DMS153 (cell line): ENCODE data around the gene DPF3.

Source experiments
- DNase-seq: peaks from one replicate; lab custom pipeline; 2025; lab: John Stamatoyannopoulos, UW

Gene DPF3

DNA sequence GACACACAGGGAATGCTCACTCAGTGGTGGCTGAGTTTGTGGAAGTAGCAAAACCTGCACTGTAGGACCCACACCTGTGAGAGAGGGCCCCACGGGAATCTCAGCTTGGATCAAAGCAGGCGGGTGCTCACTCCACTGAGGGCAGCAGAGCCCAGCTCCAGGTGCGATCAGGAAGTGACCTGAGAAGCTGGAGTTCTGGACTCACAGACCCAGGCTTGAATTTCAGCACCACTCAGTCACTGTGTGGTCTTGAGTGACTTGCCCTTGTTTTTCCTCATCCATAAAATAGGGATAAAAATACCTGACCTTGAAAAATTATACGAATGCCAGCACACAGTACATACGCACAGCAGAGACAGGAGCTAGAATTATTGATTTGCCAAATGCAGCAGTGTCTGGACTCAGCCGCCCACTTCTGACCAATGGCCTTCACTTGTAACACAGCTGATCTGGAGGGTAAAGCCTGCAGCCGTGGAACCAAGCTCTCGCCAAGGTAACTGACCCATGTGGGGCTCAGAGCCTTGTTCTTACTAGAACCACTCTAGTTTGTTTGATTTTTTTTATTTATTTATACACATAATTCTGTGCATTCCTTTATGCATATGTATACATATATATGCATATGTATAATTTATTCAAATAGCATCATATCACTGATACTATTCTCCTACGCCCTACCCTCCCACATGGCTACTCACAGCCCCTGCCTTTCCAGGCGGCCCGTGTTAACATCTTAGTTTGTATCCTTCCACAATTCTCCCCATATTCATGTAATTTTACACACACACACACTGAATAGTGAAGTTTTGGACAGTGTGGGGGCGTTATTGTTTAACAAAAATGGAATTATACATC, 53.9 kb downstream of the DPF3 start:
- DNase-seq = no peak

DNA sequence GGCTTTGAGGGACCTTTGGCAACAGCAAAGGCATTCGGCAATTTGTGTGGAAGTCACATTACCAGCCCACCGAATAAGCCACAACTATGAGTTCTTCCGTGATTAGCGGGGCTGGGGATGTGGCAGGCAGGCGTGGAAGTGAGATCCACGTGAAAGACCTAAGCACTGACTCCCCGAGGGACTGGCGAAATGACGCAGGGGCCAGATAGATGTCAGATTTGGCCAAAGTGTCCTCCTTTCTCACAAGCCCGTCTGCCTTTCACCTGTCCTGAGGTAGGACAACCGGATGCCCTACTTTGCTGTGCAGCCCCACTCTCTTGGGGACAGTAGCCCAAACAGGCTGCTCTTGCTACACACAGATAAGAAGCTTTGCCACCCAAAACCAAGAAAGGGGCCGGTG, 54.5 kb downstream of the DPF3 start:
- DNase-seq = no peak

DNA sequence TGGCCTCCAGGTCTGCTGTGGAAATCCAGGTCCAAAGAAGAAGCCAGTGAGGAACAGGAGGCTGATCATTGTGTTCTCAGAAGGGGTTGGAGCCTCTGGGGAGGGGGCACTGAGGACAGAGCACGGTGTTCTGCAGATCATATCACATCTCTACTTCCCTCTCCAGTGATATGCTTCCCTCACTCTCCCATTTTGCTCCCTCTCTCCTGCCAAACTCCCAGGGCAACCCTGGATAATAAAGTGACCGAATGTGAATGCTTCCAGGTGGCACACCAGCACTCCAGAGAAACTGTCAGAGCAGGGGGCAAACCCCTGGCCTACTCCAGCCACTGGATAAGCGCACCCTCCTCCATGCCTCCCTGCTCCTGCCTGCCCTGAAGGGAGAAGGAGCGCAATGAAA, 57.8 kb downstream of the DPF3 start:
- no peak for DNase-seq

DNA sequence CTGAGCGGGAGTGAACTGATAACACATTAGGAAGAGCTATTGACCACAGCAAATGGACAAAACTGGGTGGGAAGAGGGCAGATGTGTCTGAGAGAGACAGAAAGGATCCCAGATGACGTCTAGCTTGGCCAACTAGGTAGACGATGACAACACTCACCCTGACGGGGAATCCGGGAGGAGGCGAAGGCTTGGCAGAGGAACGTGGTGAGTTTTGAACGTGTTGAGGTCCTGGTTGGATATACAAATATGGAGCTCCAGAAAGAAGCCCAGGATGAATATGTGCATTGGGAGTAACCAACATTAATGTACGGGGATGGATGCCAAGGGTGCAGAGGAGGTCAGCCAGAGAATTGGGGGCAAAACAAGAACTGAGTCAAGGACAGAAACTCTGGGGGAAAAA, 60.7 kb downstream of the DPF3 start:
- no peak for DNase-seq

DNA sequence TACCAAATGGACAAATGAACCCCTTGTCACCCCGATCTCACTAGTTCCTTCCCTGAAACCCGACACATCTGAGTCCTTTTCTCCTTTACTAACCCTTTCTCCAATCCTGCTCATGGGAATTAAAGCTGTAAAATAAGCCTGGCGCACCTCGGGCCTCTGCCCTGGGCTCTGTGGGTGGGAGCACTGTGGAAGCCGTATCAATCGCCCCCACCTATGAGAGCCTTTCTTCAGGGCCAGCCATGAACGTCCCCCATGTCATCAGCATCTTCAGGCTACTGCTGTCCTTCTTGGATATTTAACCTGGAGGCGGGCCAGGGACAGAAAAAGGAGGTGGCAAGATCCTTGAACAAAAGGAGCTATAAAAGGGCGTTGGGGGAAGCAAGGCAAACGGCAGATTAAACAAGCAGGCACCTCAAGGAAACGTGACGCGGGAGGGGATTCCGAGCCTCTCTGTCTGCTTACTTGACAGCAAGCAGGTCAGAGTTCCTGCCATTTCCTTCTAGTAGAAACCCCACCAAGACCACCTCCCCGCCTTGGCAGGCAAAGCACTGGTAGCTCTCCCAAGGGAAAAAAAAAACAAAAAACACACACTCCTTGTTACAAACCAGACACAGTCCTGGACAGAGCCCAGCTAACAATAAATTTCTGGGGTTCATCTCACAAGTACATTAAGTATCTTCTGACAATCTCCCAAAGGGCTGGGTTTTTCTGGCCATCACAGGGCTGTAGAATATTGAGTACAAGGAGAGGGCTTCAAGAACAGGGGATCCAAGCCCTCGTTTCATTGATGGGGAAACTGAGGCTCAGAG, 62.9 kb downstream of the DPF3 start:
- no peak for DNase-seq

DNA sequence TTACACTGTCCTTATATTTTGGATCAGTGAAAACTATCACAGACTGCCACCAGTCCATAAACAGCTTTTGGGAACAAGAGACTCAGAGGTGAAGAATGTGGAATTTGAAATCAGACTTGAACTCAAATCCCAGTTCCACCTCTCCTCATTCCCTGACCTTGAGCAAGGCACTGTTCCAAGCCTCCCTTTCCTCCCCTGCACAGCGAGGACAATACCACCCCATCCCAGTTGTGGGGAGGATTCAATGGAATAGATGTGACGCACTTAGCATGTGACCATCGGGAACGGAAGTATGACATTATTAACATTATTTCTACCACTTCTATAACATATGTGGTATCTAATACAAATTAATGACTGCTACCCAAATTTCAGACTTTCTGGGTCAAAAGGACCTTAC, 63.5 kb downstream of the DPF3 start:
- DNase-seq = no peak

DNA sequence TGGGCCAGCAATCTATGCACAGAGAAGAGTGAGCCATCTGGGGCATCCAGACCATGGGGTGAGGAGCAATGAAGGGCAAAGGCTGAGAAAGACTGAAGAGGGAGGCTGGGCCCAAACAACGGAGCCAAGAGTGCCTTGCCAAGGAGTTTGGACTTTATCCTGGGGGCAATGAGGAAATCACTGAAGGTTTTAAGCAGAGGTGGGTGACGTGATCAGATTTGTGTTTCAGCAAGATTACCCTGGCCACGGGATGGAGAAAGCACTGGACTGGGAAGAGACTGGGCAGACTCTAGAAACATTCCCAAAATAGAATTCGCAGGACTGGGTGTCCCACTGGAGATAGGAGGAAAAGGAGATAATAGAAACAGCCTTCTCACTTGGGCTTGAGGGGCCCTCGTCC, 65.3 kb downstream of the DPF3 start:
- DNase-seq = no peak

DNA sequence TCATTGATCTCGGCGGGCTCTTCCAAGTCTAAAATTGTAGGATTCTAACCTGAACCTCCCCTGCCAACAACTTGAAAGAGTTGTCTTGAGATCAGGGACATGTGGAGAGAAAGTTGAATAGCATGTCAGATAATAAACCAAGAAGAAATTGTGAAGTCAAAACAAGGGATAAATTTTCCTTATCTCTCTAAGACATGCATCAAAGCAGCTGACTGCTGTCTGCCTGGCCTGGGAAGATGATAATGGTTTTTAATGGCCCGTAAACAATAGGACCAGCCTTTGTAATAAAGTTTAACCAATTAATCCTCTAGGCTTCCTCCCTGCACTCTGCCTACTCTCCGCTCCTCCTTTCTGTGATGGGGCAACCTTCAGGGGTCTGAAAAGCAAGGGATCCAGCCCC, 67.9 kb downstream of the DPF3 start:
- DNase-seq = no peak

DNA sequence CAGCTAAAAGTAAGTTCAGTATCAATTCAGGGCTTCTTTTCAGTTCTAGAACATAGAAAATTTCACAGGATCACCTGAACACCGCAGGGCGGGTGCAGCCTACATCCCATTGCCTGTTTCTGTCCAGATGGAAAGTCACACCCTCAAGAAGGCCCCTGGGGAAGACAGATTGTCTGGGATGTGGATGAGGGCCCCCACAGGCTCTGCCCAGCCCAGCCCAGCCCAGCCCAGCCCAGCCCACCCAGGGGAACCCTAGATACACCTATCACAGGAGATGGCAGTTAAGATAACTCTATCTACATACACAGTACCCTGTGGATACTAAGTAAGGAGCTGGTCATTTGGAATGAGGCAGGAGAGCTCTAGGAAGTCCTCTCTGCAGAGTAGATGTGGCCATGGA, 68.4 kb downstream of the DPF3 start:
- DNase-seq = no peak

DNA sequence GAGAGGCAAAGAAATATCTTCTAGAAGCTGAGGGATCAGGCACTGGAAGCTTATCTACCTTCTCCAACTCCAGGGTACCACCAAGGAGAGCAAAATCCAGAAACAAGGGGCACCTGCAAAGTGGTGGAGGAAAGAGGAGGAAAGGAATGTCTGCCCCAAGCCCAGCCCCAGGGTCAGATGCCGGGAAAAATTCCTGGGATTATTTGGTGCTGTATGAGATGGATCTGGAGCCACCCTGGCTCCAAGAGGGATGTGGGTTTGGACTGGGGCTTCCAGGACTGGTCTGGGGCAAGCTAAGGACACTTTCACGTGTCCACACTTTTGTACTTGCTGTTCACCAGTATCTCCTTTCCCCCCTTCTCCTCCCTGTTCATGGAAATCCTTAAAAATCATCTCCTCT, 69.8 kb downstream of the DPF3 start:
- DNase-seq = no peak

DNA sequence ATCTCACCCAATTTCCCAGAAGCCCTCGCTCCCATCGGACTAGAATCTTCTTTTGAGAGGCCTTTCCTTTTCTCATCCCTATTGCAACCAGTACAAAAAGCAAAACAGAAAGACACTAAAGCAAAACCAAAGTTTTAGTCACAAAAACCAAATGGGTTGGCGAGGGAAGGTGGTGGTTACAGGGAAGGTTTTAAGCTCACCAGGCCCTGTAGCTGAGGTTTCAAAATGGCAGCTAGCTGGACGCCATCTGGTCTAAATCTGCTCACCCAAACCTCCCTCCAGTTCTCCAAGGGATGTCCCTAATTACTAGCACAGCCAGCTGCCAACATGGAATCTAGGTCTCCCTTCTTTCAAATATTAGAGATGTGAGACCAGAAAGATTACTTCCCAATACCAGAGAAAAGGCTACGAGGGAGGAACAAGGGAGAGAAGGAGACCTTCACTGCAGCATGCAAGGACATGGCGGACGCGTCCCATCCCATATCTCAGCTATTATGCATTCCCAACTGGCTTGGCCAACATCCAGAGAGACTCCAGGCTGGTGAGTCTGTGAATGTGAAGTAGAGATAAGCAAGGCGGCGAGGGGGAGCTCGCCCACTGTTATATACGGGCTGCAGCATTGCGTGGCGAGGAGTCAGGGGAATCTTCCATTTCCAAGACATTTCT, 70.8 kb downstream of the DPF3 start:
- no peak for DNase-seq

DNA sequence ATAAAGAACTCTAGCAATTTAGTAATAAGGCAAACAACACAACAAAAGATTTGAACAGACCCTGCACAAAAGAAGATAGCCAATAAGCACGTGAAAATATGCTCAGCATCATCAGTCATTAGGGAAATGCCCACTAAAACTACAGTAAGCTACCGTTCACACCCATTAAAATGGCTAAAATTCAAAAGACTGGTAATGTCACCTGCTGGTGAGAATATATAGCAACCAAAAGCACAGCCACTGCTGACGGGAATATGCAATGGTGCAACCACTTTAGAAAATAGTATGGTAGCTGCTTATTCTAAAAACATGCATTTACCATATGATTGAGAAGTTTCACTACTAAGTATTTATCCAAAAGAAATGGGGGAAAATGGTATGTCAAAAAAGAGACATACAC, 74.9 kb downstream of the DPF3 start:
- no peak for DNase-seq

DNA sequence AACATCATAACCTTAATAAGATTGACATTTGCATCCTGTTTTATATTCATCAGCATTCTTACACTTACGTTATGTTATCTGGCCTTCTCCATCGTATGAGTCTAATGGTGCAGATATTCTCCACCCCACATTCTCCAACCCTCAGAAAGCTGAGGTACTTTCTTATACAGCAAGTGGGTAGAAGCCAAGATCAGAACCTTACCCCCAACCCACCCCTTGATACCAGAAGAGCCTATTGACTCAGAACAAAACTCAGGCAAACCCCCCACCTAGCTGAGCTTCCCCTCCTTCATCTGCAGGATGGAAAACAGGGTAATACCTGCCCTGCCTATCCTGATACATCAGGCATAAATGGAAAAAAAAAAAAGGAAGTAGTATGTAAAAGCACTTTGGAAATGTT, 77.6 kb downstream of the DPF3 start:
- no peak for DNase-seq

DNA sequence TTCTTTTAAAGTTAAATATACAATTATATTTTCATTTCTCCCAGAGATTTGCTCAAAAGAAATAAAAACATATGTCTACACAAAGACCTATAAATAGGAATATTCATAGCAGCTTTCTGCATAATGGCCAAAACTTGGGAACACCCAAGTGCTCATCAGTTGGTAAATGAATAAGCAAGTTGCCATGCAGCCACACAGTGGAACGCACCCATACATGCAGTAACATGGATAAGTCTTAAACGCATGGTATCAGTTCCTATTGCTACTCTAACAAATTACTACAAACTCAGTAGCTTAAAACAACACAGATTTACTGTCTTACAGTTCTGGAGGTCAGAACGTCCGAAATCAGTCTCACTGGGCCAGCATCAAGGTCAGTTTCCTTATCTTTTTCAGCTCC, 78.5 kb downstream of the DPF3 start:
- no peak for DNase-seq

DNA sequence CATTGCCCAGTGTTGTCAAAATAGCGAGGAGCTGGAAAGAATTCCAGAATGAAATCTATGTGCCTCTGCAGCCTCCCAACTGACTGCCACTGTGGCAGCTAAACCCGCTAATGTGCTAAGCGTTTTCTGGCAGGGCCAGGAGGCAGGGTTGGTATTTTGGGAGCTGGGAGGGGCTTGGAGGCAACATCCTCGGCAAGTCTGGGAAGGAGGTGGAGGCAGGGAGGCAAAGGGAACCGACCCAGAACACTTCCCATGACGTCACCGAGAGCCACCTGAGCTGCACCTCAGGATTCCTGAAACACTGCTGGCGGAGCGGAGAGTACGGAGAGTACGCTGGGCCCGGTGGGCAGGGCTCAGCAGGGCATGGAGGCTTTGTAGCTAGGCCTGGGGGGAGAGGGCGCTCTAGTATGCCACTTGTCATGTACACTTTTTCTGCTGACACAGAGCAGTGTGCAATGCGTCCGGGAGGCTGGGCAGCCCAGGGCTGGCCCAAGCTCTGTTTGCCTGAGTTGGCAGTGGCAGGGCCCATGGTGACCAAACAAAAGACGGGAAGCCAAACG, 81.5 kb downstream of the DPF3 start:
- DNase-seq = peak; percentile 6

DNA sequence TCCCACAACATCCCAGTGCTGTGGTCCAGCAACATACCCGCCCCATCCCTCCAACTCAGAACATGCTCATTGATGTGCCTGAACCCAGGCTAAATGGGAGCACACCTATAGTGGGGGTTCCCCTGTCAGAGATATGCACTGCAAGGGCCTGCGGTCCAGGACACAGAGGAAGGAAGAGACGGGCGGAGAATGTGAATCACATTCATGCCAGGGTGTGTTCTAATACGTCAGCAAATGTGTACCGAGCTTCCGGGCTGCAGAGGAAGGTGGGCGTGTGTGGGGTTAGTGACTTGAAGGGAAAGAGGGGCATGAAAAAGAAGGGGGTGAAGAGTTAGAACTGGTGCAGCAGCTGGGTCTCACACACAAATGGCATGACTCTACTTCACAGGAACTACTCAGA, 83.7 kb downstream of the DPF3 start:
- no peak for DNase-seq

DNA sequence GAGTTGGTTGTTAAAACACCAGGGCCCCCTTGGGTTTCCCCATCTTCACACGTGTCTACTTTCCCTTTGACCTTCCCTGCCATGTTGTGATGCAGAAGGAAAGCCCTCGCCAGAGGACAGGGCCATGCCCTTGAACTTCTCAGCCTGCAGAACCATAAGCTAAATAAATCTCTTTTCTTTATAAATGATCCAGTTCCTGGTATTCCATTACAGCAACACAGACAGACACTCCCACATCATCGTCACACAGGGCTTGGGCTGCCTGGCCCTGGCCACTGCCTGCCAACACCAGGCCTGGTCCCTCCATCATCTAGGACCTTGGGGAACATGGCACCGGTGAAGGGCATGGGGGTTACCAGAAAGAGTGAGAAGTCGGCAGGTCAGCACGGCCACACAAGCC, 84.8 kb downstream of the DPF3 start:
- no peak for DNase-seq

DNA sequence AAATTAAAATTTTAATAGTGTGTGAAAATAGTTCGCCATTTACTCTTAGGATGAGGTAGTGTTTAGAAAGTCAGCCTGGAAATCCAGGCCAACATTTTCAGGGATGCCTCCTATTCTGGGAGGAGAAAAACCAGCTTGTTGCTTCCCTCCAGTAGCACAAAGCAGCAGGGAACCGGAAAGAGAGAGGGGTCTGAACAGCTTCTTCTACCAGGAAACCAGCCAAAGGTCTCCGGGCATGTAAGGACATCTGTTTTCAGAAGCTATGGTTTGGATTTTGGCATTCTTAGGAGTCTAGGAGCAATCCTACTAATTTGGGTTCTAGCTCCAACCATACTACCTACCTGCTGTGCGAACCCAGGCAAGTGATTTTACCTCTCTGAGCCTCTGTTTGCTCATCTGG, 85.3 kb downstream of the DPF3 start:
- DNase-seq = no peak

DNA sequence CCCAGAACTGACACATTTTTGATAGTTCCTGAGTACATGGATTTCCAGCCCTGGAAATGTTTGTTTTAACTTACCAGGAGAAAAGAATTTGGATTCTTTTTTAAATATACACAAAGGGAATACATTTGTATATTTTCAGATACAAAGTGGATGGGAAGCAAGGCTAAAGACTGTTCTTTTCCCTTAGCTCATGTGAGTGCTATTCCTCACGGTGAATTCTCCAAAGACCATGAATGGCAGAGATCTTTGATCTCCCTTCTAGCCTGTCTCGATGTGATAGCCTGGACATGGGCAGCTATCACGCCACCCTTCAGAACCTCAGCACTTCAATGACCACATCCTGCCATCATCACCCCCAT, 91.3 kb downstream of the DPF3 start:
- DNase-seq = no peak

DNA sequence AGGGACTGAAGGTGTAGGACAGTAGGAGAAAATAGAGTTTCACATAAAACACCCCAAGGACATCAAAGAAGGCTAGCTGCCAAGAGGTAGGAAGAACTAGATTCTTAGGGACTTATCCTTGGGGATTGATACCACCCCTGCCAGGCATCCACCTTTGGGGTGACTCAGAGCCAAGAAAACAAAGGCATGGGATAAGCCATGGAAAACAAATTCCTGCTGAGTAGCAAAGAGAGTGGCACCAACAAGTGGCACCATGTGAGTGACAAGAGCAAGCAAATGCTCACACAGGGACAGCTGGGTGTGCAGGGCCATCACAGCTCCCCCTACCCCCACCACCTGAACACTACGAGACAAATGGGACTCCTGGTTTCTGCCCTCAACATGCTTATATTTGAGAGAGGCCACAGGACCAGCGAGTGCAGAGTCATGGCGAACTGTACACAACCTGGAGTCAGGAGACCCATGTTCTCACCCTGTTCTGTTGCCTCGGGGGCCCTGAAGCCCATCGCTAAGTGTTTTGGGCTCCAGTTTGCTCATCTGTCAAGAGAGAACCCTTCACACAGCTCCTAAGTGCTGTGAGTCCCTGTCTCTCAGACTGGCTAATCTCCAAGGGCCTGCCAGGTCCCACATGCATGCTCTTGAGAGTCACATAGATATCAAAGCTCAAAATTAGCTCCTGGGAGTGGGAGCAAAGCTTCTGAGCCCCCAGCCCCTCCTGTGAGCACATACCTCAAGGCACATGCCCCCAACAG, 91.9 kb downstream of the DPF3 start:
- no peak for DNase-seq

DNA sequence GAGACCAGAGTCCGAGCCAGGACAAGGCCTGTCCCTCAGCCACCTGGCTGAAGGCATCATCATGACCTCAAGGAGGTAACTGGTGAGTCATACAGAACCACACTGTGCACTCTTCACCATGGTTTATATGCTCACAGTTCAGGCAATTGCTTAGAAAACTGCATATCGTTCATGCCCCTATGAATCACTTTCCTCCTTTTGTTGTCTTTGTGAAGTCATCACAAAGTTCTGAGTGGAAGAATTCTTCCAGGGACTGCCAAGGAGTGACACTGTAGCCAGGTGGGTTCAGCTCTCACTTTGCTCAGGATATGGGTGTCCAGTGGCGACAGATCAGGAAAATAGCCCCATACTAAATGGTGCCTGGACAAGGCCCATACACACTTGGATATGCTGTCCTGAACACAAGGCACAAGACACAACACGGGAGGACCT, 92.5 kb downstream of the DPF3 start:
- no peak for DNase-seq

DNA sequence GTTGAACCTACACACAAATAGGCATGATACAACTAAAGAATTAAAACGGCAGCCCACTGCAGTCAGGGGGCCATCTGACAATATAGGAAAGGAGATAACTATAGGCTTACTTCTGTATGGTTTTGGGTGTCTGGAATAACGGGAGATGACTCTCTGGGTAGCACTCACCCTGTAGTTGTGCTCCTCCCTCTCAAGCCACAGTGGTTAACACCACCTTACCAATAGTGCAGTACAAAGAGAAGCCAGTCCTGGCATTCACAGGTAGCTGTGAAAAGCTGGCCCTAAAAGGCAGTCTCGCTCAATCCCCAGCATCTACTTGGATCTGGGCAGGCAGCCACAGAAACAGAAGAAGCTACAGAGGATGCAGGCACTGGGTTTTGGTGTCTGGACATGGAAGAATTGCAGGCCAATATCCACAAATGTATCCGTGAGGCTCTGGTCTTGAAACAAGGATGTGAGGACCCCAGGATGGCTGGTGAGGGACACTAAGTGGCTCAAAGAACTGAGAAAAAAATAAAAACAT, 93.0 kb downstream of the DPF3 start:
- DNase-seq = no peak
